HG02885 (cell line): Measurements from ENCODE around the gene HAX1.
A peak's percentile ranks its signal among the peaks of the same experiment; 100 is the strongest.
"Not testable (repeated sequence)": the region's sequence is repeated elsewhere in the genome, so short reads cannot be mapped to it uniquely, and the experiment has no call there.

Source experiments
- ATAC-seq: cut with Tn5 transposase; IDR thresholded peaks from one replicate; pipeline ENCODE4 v1.9.1; 2021; ENCODE audit warnings: mild to moderate bottlenecking; ENCODE audit not compliant: unreplicated experiment, poor library complexity

The HAX1 gene

GRCh38 chr1:154272217-154272998 is at the start of gene HAX1:
Gene HAX1, plus strand, starts transcription at chr1:154272629. Its CDS starts 95 bp downstream, at chr1:154272724.
- peak; percentile 91 for ATAC-seq

DNA sequence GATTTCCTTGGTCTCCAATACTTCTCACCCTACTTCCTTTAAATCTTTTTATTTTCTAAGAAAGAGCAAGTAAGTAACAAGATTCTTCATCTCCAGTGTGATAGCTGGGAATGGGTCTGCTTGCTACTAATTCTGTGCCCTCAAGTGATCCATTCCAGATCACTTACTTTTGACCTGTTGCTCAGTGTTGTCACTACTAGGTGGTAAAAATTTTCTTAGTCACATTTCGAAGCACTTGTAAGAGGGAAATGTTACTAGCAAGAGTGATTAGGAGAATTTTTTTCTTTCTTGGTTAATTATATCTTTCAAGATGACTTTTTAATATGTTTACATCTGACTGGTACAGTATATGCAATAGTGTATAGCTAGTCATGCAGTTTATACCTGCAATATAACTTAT is 49.5 kb upstream of the HAX1 start:
- ATAC-seq: no peak

GRCh38 chr1:154223621-154224020 is 48.8 kb upstream of the HAX1 start:
- no peak for ATAC-seq

DNA sequence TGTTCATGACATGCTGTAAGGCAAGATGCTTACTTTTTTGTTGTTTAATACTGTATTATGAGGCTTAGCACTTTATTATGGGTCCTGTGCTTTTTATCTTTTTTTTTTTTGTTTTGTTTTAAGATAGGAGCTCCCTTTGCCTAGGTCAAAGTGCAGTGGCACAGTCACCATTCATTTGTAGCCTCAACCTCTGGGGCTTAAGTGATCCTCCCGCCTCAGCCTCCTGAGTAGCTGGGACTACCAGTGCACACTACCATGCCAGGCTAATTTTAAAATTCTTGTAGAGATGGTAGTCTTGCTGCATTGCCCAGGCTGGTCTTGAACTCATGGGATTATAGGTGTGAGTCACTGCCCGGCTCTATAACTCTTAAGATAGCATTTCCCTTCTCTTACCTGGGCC is 47.1 kb upstream of the HAX1 start:
- ATAC-seq: no peak

DNA sequence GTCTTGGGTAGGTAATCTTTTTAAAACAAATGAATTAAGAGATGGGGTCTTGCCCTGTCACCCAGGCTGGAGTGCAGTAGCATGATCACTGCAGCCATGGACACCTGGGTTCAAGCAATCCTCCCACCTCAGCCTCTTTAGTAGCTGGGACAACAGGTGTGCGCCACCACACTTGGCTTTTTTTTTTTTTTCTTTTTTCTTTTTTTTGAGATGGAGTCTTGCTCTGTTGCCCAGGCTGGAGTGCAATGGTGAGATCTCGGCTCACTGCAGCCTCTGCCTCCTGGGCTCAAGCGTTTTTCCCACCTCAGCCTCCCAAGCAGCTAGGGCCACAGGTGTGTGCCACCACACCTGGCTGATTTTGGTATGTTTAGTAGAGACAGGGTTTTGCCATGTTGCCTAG is 41.3 kb upstream of the HAX1 start:
- not testable (repeated sequence) for ATAC-seq

GRCh38 chr1:154233127-154233526 is 39.3 kb upstream of the HAX1 start:
- ATAC-seq: not testable (repeated sequence)

DNA sequence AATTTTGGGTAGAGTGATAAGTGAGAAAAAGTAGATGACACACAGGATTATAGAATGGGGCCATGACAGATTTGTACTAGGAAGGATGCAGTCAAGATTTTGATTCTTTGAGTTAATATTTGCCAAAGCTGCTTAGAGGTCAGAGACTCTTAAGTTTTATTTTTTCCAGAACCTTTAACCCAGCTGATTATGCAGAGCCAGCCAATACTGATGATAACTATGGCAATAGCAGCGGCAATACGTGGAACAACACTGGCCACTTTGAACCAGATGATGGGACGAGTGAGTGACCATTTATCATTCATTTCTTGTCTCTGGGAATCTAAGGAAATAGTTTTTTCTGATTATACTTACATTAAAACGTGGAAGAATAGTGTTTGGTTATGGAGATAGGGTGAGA is 35.6 kb upstream of the HAX1 start:
- ATAC-seq: no peak

DNA sequence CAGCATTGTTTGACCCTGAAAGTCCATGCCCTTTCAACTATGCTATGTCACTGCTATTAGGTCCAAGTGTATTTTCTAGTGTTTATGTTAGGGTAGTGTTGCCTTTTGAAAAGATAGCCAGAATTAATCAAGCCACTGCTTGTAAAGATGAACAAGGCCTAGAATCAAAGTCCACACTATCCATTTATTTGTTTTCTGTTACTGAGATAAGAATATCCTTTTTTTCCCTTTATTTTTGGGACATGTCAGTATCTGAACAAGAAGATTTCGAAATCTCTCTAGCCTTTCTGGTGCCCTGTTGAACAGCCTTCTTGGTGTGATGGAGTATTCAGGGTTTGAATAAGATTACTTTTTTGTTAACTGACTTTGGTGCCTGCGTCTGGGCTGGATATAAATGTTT is 35.0 kb upstream of the HAX1 start:
- no peak for ATAC-seq

GRCh38 chr1:154237880-154238506 is 34.4 kb upstream of the HAX1 start:
- no peak for ATAC-seq

DNA sequence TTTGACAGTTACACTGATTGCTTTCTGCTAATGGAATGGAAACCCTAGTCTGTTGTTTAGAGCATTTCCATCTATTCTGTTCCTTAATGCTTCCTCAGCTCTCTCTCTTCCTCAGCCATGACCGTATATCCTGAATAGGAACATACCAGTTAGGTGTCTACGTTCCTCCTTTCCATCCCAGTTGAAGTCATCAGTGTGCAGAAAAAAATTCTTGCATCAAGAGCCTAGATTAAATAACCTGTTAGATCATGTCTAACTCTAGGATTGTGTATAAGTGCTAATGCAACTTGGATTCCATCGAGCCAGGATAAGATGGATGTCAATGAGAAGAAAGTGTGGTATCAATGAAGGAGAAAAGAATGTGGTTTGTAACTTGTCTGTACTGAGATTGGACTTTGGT is 32.9 kb upstream of the HAX1 start:
- ATAC-seq: no peak

- no peak for ATAC-seq
Measured at GRCh38 chr1:154240294-154240833, 32.1 kb upstream of the HAX1 start.

DNA sequence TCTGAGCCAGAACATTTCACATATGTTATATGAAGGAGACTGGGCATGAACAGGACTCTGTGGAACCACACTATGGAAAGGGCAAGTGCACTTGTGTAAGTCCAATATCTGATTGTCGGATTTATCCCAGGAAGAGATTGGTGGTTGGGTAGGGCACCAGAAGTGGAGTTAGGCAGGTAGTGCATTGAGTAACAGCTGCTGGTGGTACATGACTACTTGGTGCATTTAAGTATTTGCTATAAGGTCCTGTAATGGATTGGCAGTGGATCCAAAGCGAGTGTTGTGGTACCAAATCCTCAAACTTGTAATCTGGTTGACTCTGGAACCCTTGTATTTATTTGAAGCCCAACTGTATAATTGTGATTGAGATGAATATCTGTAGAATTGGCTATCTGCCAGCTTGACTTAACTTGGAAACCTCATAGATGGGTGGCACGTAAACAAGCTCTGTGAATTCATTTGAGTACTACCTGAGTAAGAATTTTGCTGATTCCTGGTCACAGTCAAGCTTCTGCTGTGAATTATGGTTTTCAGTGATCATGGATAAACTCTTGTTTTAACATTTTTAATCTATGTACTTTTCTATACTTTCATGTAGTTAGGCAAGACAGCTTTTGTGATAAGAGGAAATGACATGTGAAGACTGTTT is 30.6 kb upstream of the HAX1 start:
- ATAC-seq: no peak

DNA sequence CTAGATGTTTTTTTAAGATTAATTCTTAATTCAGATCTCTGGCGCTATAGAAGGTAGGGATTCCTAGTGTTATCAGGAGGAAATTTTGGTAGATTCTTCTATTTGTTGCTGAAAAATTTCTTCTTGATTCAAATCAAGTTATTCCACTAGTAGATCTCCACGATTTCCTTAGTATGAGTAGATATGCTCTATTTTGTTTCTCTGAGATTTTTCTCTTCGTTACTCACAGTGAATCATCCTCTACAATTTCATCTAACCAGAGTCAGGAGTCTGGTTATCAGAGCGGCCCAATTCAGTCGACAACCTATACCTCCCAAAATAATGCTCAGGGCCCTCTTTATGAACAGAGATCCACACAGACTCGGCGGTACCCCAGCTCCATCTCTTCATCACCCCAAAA is 18.8 kb upstream of the HAX1 start:
- ATAC-seq: no peak

DNA sequence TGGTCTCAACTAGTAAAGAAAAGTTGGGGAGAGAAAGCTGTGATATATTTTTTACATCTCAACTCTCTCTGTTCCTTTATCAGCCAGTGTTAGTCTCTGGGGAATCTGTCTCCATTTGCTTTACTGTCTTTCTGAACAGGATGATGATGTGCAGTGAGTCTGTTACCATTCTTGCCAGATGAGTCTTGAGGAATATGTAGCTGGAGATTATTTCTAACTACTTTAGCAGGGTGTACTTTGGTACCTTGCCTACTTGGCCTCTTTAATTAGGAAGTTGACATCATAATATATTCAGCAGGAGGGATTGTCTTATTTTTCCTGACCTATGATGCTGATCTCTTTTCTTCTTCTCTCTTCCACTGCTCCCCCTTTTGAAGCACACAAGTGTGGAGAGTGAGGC is 15.7 kb upstream of the HAX1 start:
- ATAC-seq: no peak

DNA sequence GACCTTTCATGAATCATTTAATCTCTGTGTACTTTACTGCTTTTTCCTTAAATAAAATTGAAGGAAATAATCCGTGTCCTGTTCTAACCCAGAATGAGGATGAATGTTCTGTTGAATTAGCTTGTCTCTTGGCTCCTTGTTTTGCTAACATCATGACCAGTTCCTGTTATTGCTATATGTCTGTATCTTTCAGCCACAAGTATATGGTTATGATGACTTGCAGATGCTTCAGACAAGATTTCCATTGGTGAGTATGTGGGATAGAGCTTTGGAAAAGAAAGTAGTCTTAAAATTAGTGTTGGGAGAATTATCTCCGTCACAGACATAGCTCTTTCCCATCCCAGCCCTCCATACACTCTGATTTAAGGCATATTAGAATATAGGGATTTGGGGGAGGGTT is 13.6 kb upstream of the HAX1 start:
- ATAC-seq: no peak

- no peak for ATAC-seq
Measured at GRCh38 chr1:154260127-154260526, 12.3 kb upstream of the HAX1 start.

GRCh38 chr1:154263465-154264332 is 8.7 kb upstream of the HAX1 start:
- ATAC-seq: no peak

DNA sequence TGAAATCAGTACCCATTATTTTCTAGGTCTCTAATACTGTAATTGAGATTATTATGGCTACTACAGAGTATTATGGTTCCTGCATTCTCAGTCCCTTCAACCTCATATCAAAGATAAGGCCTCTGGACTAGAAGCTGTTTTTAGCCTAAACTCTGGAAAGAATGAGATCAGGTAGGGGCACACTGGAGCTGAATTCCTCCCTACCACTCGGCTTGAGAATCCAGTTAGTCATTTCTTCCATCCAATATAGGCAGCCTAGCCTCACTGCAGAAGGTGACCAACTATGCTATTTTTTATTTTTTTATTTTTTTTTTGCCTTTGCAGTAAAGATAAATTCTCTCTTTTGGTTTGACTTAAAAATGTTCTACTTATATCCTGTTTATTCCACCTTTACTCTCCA is 8.0 kb upstream of the HAX1 start:
- ATAC-seq: no peak

- ATAC-seq: no peak
Measured at GRCh38 chr1:154265586-154265985, 6.8 kb upstream of the HAX1 start.

DNA sequence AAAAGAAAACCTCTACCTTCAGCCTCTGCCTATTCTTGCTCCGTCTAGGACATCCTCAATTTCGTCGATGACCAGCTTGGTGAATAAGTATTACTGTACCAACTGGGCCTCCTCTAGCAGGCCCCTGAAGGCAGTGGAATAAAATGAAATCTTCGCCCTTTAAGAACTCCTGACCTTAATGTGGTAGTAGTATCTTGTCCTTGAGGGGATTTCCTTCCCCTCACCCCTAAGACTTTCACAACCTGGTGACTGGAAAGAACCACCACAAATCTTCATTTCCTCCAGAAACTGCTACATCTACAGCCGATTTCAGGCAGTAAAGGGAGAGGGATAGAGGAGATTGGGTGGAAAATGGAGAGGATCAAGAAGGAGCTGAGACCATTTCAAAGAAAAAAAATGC is 1.6 kb upstream of the HAX1 start:
- no peak for ATAC-seq
